ENCODE measurements around the gene CCDC177.

GRCh38 chr14:69605738-69606137, 31.1 kb upstream of the CCDC177 start:
- TF ChIP-seq, protein P1, sequence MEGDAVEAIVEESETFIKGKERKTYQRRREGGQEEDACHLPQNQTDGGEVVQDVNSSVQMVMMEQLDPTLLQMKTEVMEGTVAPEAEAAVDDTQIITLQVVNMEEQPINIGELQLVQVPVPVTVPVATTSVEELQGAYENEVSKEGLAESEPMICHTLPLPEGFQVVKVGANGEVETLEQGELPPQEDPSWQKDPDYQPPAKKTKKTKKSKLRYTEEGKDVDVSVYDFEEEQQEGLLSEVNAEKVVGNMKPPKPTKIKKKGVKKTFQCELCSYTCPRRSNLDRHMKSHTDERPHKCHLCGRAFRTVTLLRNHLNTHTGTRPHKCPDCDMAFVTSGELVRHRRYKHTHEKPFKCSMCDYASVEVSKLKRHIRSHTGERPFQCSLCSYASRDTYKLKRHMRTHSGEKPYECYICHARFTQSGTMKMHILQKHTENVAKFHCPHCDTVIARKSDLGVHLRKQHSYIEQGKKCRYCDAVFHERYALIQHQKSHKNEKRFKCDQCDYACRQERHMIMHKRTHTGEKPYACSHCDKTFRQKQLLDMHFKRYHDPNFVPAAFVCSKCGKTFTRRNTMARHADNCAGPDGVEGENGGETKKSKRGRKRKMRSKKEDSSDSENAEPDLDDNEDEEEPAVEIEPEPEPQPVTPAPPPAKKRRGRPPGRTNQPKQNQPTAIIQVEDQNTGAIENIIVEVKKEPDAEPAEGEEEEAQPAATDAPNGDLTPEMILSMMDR (tag by site-specific recombination; IDR thresholded peaks at IDR 0.05) = no peak
- TF ChIP-seq, protein P2, sequence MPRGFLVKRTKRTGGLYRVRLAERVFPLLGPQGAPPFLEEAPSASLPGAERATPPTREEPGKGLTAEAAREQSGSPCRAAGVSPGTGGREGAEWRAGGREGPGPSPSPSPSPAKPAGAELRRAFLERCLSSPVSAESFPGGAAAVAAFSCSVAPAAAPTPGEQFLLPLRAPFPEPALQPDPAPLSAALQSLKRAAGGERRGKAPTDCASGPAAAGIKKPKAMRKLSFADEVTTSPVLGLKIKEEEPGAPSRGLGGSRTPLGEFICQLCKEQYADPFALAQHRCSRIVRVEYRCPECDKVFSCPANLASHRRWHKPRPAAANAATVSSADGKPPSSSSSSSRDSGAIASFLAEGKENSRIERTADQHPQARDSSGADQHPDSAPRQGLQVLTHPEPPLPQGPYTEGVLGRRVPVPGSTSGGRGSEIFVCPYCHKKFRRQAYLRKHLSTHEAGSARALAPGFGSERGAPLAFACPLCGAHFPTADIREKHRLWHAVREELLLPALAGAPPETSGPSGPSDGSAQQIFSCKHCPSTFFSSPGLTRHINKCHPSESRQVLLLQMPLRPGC (tag by site-specific recombination; IDR thresholded peaks at IDR 0.05) = no peak
- TF ChIP-seq YY1 (tag by site-specific recombination; IDR thresholded peaks at IDR 0.05) = no peak

Measured in HEK293 (cell line).